ENCODE measurements around the gene ZNG1F.
"Not testable (repeated sequence)": the region's sequence is repeated elsewhere in the genome, so short reads cannot be mapped to it uniquely, and the experiment has no call there.

DNA sequence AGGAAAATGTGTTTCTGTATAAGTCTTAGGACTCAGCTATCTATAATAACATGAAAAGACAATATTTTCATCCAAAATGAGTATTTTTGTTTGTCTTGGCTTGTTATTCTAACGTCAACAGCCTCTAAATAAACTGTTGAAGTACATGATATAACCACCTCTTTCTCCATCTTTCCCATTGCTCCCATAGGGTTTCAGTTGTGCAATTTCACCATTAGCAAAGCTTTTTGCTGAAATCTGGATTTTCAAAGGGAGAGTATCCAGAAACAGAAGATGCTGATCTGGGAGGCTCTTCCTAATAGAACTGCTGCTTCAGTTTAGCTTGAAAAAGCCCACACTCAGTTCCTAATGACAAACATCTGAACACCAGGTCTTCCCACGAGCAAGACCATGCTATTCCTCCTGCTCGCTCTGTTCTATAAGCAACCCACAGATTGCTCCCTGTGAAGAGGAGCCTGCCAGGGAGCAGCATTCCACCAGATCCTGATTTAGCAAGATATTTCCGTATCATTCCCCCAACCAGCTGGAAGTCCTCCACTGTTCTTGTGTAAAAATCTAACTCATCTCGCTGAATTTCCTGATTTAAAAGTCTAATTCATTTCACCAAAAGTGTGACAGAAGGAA, 101.8 kb downstream of the ZNG1F start:
- not testable (repeated sequence) for TF ChIP-seq EZH2phosphoT487 (IDR thresholded peaks at IDR 0.05; ENCODE audit: insufficient read depth, low read depth); EZH2 (IDR thresholded peaks at IDR 0.05; ENCODE audit: insufficient read depth, poor library complexity, severe bottlenecking)
